ENCODE data around the gene SERPINA1. TPM values are rescaled to one million over a fixed set of nuclear protein-coding genes. Genes with fewer than 3 reads are reported as not detected.

The SERPINA1 gene
- total RNA-seq, 1 experiment from 2014 or later: not detected

DNA sequence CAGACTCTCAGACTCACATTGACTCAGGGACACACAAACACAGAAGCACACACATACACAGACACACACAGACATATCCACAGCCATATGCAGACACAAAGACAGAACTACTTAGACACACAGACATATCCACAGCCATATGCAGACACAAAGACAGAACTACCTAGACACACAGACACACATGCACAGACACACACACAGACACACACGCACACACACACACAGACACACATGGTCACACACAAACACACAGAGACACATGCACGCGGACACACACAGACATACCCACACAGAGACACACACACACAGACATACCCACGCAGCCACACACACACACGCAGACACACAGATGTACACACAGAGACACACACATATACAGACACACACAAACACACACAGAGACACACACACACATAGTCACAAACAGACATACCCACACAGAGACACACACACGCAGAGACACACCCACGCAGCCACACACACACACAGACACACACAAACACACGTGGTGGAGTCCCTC is 25.7 kb downstream of the SERPINA1 start:
- Histone ChIP-seq H3K18ac (ENCODE audit: insufficient read length, low read depth, low read length) (no peak overlapping the region), H3K9me3 (ENCODE audit: control insufficient read depth, low read depth, low read length) (no peaks in the 10 kb centered on the region), H3K27ac (ENCODE audit: insufficient read length, low read depth, low read length) (no peak overlapping the region), H3K14ac (ENCODE audit: insufficient read depth, low read length) (no peak overlapping the region), H4K91ac (ENCODE audit: insufficient read length, low read depth, low read length) (no peak overlapping the region), H3K79me1 (ENCODE audit: insufficient read depth, low read depth, low read length, poor library complexity, severe bottlenecking) (no peaks in the 10 kb centered on the region), H4K8ac (replicated peaks; ENCODE audit: insufficient read length, low read depth, low read length) (no peak overlapping the region), H3K4me1 (ENCODE audit: insufficient read depth, low read length) (no peaks in the 10 kb centered on the region), H2BK12ac (ENCODE audit: insufficient read length, low read depth, low read length) (no peak overlapping the region), H3K79me2 (ENCODE audit: insufficient read depth, low read length) (no peaks in the 10 kb centered on the region), H3K4me2 (ENCODE audit: insufficient read depth, insufficient read length, low read length) (no peak overlapping the region), H2AFZ (ENCODE audit: low read length) (no peak overlapping the region), H3T11ph (ENCODE audit: low read length) (no peak overlapping the region), H3K56ac (ENCODE audit: insufficient read length, low read depth, low read length) (no peak overlapping the region), H4K20me1 (ENCODE audit: control insufficient read depth, insufficient read depth, insufficient read length) (no peaks in the 10 kb centered on the region), H2BK5ac (ENCODE audit: insufficient read length, low read length) (no peak overlapping the region), H3K23me2 (ENCODE audit: insufficient read length, low read depth, low read length, poor library complexity, severe bottlenecking) (no peaks in the 10 kb centered on the region), H3K4ac (ENCODE audit: low read depth, low read length) (no peak overlapping the region), H3K27me3 (ENCODE audit: insufficient read depth, low read length) (no peaks in the 10 kb centered on the region), H3K9ac (ENCODE audit: extremely low read depth, insufficient read length, low read length) (no peak overlapping the region), H3K23ac (ENCODE audit: insufficient read length, low read depth, low read length) (no peak overlapping the region), H4K5ac (ENCODE audit: insufficient read length, low read depth, low read length) (no peak overlapping the region), H2BK20ac (ENCODE audit: low read depth, low read length, poor library complexity, severe bottlenecking) (no peak overlapping the region), H2BK120ac (ENCODE audit: low read depth, low read length, poor library complexity, severe bottlenecking) (no peak overlapping the region), H2BK15ac (ENCODE audit: low read depth, low read length) (no peak overlapping the region), H2AK5ac (ENCODE audit: insufficient read length, low read length) (no peak overlapping the region)
- no peak for DNase-seq
- Mint-ChIP-seq H3K4me3 (no peak overlapping the region; a peak in 1 of 5 replicates), H3K27ac (peak overlapping the region in 1 of 3 experiments; percentile 25; a peak in 2 of 7 replicates), H3K27me3 (ENCODE audit: low read depth) (no peaks in the 10 kb centered on the region; the same call in 1 of the 2 replicates), H3K36me3 (ENCODE audit: insufficient read depth in 1 of 3, low read depth in 3 of 3) (no peaks in the 10 kb centered on the region), H3K9me3 (no peaks in the 10 kb centered on the region; a peak in 1 of 5 replicates), H3K4me1 (peaks cover 7% of the 10 kb centered on the region in 2 experiments; a peak in 3 of 4 replicates)
- no CpG with 5 or more reads among the region's 8 CpGs for WGBS (ENCODE audit: extremely low coverage, insufficient read length, low lambda C conversion rate)
- TF ChIP-seq, protein P1, sequence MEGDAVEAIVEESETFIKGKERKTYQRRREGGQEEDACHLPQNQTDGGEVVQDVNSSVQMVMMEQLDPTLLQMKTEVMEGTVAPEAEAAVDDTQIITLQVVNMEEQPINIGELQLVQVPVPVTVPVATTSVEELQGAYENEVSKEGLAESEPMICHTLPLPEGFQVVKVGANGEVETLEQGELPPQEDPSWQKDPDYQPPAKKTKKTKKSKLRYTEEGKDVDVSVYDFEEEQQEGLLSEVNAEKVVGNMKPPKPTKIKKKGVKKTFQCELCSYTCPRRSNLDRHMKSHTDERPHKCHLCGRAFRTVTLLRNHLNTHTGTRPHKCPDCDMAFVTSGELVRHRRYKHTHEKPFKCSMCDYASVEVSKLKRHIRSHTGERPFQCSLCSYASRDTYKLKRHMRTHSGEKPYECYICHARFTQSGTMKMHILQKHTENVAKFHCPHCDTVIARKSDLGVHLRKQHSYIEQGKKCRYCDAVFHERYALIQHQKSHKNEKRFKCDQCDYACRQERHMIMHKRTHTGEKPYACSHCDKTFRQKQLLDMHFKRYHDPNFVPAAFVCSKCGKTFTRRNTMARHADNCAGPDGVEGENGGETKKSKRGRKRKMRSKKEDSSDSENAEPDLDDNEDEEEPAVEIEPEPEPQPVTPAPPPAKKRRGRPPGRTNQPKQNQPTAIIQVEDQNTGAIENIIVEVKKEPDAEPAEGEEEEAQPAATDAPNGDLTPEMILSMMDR (conservative IDR thresholded peaks at IDR 0.05): no peak

All from H9 (cell line).